HuH-7.5 (cell line): ENCODE results near the gene ZDHHC11B.
"Not testable (repeated sequence)": the region's sequence is repeated elsewhere in the genome, so short reads cannot be mapped to it uniquely, and the experiment has no call there.

ENCODE experiments used
- DNase-seq: peaks from one replicate; pipeline ENCODE4 v3.0.0; 2011; ENCODE audit warnings: low spot score

The ZDHHC11B gene

GRCh38 chr5:766666-767431, 17.7 kb downstream of the ZDHHC11B start:
- no peak for DNase-seq

- DNase-seq: no peak
Measured at GRCh38 chr5:765948-766631, 18.4 kb downstream of the ZDHHC11B start.

- no peak for DNase-seq
Measured at GRCh38 chr5:763998-764781, 20.3 kb downstream of the ZDHHC11B start.

- DNase-seq: no peak
Measured at GRCh38 chr5:763397-763796, 21.1 kb downstream of the ZDHHC11B start.

- not testable (repeated sequence) for DNase-seq
Measured at GRCh38 chr5:762996-763395, 21.5 kb downstream of the ZDHHC11B start.

- DNase-seq: no peak
Measured at GRCh38 chr5:761854-762710, 22.4 kb downstream of the ZDHHC11B start.

GRCh38 chr5:761059-761771, 23.3 kb downstream of the ZDHHC11B start:
- no peak for DNase-seq

GRCh38 chr5:760363-761058, 24.0 kb downstream of the ZDHHC11B start:
- DNase-seq: no peak

- no peak for DNase-seq
Measured at GRCh38 chr5:759781-760362, 24.7 kb downstream of the ZDHHC11B start.

- DNase-seq: peak; percentile 61
Measured at GRCh38 chr5:759111-759751, 25.3 kb downstream of the ZDHHC11B start.

- DNase-seq: no peak
Measured at GRCh38 chr5:758698-759053, 25.9 kb downstream of the ZDHHC11B start.

- DNase-seq: no peak
Measured at GRCh38 chr5:757931-758697, 26.4 kb downstream of the ZDHHC11B start.

GRCh38 chr5:757346-757930, 27.1 kb downstream of the ZDHHC11B start:
- no peak for DNase-seq

GRCh38 chr5:756865-757345, 27.6 kb downstream of the ZDHHC11B start:
- DNase-seq: no peak

- no peak for DNase-seq
Measured at GRCh38 chr5:756171-756570, 28.4 kb downstream of the ZDHHC11B start.

- not testable (repeated sequence) for DNase-seq
Measured at GRCh38 chr5:754143-754632, 30.3 kb downstream of the ZDHHC11B start.

- DNase-seq: not testable (repeated sequence)
Measured at GRCh38 chr5:753567-754142, 30.9 kb downstream of the ZDHHC11B start.
